Endometrial microvascular endothelial cells (primary cell): ENCODE results near the gene VSX1. TPM values are rescaled to one million over a fixed set of nuclear protein-coding genes. Genes with fewer than 3 reads are reported as not detected.

Experiments used
- in situ Hi-C: cut with HindIII; loops from 2 replicates; pipeline ENCODE4 v1.10.0; 2017; ENCODE audit warnings: low sequenced_read_pairs, low pct_unique_long_range_greater_than_20kb; ENCODE audit errors: inconsistent ontology term
- total RNA-seq: library from RNA; depleted of rRNA; stranded (reverse); fragments of >200 nt; gene quantifications from one replicate; pipeline ENCODE4 v1.2.3, GENCODE V29; 2015; ENCODE audit errors: inconsistent ontology term

Gene VSX1
- total RNA-seq, 1 donor from 2014 or later = not detected

DNA sequence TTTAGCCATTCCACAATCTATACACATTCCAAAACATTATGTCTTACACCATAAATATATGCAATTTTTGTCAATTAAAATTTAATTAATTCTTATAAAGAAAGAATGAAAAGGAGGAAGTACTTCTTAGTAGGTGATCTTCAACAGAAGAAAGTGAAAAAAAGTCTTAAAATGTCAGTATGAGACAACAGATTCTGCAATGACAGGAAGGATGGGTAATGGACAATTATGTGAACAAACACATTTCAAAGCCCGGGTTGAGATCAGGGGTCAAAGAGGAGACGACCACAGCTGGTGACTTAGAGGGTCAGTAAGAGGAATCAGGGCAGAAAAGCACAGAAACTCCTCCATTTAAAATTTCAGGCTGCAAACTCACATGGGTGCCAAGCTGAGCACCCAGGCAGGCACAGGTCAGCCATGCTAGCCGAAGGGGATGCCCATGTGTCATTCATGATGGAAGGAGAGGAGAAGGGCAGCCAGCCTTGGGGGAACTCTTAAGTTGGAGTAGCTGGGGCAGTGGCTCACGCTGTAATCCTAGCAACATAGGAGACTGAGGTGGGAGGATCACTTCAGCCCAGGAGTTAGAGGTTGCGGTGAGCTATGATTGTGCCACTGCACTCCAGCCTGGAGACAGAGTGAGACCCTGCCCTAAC lies 11.0 kb downstream of the VSX1 start:
- in situ Hi-C loops = no loop called here

DNA sequence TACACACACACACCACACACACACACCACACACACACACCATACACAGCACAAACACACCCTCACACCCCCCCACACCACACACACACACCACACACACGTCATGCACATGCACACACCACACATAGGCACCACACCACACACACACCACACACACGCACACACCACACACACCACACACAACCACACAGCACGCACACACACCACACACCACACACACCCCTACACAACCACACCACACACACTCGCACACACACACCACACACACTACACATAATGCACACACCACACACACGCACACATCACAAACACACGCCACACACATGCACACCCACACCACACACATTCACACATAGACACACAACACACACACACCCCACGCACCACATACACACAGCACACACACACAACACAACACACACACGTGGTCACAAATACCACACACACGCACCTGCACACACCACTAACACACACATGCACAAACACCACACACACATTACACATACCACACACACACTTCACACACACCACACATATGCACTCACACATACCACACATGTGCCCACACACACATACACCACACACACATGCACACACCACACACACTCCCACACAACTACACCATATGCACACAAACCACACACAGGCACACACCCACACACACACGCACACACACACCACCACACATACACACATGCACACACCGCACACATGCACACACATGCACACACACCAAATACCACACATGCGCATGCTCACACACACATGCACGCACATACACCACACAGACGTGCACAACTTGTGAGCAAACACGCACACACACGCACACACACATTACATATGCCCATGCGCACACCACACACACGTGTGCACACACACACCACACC lies 14.6 kb downstream of the VSX1 start:
- in situ Hi-C loops = no loop called here

DNA sequence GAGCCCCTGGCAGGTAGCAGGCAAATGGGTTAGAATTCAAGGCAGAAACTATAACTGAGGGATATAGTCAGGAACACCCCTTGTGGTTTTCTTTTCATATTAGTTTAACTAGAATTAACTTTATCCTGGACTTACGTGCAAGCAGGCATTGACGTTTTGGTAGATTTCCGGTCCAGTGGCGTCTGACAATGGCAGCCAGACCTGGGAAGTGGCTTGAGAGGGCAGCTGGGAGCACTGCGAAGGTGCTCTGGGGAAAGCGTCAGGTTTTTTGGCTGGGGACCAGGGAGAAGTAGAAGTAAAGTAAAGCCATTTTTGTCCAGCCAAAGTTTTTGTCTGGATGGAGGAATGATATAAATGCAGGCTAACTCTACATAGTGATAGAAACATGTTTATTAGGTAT lies 15.6 kb downstream of the VSX1 start:
- in situ Hi-C loops = no loop called here

DNA sequence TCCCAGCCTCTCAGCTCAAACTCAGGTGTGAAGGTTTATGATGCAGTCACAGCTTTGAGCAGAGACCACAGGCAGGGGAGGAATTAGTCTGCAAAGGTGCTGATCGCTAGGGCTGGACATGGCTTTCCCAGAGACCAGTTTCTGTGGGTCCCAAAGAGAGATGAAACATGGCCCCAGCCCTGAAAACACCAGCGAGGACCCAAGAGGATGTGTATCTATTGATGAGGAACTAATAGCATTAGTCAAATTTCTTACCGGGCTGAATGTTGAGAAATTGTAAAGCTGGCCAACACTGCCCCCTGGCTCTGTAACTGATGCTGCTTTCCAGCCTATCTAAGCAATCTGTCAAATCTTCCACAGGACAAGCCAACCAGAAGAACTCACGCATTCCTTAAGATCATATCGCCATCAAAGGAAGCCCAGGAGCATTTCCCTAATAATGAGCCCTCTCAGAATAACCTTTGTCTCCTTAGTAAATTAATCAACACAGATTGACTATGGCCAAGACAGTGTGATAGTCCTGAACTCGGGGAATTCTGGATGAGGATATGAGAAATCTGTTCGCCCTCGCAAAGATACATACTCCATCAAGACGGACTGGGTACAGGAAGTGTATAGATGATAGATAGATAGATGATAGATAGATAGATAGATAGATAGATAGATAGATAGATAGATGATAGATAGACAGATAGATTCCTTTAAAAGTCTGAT lies 16.2 kb downstream of the VSX1 start:
- in situ Hi-C loops = no loop called here

DNA sequence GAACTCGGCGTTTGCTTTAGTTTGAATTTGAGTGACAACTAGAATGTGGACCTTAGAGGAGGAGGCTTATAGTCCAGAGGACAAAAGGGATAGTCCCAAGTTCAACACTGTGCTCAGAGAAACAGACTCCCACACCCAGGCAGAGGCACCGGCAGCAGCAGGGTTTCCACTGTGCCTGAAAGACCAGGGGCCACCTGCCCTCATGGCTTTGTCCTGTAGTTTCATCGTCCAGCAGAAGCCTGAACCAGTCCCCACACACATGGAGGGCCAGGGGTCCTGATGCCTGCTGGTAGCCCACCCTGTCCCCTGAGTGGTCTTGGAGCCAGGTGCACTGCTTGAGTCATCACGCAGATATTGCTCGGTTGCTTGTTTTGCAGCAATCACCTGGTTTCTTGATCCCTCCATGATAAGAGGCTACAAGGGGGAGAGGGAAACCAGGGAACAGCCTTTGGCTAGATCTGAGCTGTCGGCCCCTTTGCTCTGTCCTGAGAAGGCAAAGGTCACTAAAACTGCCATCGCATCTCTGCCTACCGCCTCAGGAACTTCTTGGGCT lies 16.8 kb downstream of the VSX1 start:
- in situ Hi-C loops = no loop called here

DNA sequence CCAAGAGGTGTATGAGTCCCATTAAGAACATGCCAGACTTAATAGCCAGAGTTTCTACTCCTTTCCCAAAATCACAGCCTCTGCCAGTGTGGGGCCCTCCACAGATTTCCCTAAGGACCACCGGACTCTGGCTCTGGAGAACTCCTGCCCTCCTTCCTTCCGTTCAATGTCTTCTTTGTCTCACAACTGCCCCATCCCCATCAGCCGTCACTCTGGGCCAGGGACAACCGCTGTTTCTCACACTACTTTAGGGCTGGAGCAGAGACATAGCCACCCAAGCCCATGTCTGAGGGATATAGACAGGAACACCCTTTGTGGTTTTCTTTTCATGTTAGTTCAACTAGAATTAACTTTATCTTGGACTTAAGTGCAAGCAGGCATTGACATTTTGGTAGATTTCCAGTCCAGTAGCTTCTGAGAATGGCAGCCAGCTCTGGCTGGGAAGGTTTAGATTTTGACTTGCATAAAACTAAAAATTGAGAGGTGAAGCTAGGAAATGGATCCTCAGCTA lies 17.3 kb downstream of the VSX1 start:
- in situ Hi-C loops = no loop called here

DNA sequence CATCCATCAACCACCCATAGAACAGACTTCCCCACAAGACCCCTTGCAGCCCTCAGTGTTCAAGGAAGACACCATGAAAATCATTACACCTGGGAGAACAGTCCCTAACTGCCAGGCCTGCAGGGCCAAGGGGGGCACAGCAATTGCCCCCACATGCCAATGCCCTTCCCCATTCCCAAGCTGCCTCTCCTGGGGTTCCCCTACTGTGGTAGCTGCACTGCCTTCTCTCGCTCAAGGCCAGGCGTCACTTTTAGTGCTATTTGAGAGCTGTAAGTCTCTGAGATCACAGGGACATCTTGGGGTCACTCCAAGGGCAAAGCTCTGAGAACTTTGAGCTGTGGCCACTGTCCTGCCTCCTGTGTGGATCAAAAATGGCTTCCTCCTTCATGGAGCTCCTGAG lies 18.0 kb downstream of the VSX1 start:
- in situ Hi-C loops = no loop called here

DNA sequence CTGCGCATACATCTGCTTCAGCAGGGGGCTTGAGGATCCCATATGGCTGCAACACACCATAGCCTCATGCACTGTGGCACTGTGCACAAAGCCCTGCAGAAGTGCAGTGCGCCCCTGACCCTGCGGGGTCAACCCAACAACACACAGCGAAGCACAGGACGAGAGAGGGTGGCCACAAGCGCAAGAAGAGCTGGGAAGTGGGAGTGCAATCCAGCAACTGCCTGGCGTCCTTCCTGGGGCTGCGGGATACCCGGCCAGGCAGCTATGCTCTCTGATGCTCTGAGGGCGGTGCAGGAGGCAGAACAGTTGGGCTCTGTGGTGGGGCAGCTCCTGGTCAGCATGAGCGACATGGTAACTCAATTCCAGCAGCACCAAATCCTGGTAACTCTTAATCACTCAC lies 18.4 kb downstream of the VSX1 start:
- in situ Hi-C loops = no loop called here

DNA sequence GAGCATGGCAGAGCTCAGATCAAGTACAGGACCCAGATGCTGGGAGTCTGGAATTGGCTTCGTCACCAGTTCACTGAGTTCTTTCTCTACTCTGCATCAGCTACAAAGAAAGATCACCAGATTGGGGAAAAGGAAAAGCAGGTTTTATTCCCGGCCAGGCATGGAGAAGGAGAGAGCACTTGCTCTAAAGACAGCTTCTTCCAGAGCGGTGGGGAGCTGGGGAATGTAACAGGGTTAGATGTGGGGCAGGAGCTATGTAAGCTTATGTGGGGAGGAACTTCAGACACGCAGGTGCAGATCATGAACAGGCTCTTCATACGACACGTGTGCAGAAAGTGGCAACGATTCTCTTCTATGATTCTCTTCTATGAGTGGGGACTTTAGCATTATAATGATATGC lies 19.1 kb downstream of the VSX1 start:
- in situ Hi-C loops = no loop called here

DNA sequence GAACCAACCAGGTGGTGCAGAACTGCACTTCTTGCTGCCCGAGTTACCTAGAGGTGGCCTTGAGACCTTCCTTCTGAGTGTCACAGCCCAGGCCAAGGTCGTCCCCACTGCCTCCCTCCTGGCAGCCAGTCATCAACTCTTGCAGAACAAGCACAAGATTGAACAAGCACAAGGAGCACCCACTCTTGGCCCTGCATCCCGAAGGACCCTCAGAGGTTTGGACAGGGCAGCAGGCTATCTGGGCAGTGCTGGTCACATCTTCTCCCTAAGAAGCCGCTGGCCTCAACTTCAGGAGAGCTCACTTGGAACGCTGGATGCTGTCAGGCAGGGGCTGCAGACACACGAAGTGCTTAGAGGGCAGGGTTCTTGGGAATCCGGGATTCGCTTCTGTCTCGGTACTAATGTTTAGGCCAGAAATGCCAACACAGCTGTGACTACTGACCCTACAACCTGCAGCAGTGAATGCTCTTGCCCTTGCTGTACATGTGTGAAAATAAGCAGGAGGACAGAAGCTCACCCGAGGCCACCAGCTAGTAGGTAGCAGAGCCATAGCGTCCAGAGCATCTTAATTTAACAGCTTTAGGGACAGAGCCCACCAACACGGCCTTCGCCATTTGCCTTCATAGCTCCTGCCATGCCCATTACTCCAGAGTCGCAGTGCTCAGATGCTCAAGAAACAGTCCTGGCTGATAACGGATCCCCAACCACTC lies 20.0 kb downstream of the VSX1 start:
- in situ Hi-C loops = no loop called here

DNA sequence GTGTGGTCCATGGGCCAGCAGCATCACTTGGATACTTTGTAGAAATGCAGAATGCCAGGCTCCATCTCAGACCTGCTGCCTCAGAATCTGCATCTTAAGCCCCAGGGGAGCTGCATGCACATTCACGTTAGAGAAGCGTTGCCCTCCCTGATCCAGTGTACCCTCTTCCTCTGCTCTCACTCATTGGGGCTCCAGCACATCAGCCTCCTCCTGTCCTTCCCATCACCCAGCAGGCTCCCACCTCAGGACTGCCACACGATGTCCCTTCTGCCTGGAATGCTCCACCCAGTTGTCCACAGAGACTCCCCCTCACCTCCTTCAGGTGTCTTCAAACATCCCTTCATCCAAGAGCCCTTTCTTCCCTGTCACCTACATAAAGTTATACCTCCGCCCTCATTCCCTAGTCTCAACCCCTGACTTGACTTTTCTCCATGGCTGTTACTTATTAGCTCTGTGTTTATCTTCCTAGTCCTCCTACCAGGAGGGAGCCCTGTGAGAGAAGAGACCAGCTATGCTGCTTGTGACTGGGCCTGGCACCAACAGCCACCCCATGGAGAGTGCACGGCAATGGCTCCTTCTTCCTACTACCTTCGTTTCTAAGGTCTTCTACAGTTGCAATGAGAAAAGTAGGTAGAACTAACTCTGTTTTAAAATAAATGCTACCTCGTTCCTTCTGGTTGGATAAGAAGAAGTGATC lies 20.7 kb downstream of the VSX1 start:
- in situ Hi-C loops = no loop called here

DNA sequence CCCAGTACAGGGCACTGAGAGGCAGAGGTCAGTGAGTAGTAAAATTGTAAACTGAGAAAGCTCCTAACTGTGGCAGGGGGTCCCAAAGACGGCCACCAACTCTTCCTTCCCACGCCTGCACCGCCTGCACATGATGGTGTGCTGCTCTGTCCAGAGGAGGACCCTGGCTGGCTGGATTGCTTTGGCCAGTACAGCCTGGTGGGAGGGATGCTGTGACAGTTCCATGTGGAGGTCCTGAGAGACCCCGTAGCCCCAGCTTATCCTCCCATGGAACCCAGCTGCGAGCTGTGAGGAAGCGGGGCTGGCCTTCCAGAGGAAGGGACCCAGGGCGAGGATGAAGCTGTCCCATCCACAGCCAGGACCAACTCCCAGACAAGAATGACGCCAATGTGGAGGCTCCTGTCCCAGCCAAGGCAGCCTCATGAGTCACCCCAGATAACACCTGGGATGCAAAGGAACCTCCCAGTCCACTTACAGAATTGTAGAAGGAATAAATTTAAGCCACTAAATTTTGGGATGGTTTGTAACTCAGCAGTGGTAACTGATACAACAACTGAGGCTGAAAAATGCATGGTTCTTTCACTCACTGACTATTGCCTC lies 22.0 kb downstream of the VSX1 start:
- in situ Hi-C loops = no loop called here

DNA sequence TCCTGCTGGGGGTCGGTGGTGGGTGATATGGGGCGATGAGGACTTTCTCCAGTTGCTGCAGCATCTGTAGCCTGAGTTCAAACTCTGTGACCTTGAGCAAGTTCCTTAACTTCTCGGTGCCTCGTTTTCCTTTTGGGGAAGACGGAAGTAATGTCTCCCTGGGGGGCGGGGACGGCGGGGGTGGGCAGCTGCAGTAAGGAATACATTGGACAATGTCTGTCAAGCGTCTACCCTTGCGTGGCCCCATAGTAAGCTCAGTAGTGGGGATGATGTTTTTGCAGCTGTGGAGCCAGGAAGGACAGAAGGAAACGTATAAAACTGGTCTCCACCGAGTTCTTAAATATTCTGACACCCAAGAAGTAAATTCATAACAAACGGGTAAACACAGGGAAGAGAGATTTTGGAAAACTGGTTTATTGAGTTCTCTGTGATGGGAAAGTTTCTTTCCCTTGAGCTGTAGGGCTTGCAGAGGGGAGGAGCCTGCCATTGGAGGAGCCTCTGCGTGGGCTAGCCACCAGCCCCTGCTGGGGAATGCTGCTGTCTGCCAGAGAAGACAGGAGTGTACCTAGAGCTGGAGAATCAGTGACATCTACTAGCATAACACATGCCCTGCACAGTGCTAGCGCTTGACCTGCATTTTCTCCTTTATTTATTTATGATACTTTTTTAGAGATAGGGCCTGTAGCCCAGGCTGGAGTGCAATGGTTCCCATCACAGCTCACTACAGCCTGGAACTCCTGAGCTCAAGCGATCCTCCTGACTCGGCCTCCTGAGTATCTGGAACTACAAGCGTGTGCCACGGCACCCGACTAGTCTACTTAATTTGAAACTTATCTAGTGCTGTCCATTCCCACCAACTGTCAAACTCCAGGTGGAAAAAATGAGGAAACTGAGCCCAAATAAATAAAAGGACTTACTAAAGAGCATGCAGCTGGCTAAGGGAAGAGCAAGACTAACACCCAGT lies 22.8 kb downstream of the VSX1 start:
- in situ Hi-C loops = no loop called here

DNA sequence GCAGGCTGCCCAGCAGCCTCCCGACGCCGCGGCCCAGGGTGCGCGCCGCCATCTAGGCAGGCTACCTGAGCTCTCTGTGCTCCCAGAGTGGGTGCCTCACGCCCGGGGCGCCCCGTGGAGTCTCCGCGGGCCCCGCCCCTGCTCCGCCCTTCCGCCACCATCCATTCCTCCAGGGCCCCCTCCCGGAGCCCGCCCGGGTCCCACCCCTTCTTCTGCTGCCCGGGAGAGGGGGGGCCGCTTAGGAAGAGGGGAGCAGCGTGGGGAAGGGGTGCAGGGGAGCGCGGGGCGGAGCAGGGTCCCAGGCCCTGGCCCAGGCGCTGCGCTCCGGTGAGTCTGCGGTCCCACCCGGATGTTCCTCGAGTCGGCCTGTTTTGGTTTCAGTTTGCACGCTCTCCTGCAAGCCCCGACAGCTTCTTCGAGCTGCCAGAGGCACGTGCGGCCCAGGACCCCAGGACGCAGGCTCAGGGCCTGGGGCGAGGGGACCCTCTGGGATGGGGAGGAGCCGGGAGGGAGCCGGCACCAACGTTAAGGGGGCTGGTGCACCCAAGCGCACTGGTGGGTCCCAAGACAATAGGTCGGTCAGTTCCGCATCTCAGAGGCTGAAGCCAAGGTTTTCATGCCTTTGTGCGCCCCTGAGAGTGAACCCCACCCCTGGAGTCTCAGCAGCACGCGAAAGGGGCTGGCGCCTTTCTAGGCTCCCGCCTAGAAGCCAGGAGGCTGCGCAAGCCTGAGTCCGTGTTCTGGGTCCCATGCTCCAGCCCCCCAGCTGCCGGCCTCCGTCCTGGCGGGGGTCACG lies 23.7 kb downstream of the VSX1 start, which contains the start of gene ACSS1:
TSS of gene ACSS1 (minus strand) at position 89 of the 796 bp plus-strand sequence. CDS start at position 52, 37 bp downstream.
- in situ Hi-C loops = no loop called here

DNA sequence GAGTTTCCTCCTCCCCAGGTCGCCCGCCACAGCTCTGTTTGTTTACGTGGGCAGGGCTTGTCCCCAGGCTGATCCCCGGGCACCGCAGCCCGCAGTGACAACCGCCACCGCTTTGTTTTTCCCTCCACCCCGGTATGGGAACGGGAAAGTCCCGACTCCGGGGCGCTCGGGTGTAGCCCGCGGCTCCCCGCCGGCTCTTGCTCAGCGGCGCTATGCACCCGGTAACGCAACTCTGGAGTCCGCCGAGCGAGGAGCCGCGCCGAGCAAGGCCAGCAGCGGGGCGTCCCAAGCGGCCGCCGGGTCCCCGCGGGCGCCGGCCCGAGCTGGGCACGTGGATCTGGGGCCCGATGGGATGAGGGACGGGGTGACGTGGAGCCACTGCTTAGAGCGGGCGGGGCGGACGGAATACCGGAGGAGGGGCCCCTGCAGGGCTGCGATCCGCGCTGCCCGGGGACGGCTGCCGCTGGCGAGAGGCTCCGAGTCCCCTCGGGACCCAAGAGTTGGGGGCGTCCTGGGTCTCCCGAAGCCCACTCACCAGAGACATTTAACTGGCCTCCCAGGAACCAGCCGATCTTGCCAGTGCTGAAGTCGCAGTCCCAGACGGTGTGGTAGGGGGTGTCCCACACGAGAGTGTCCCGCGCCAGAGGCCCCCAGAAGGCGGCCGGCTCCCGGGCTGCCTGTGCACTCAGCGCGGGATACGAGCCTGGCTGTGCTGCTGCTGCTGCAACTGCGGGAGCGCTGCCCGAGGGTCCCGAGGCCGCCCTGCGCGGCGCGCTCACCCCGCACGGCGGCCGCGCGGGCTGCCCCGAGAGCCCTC lies 24.5 kb downstream of the VSX1 start:
- in situ Hi-C loops = no loop called here
